Calu3 (cell line): ENCODE data around the gene FAM20C. TPM values are rescaled to one million over a fixed set of nuclear protein-coding genes. Genes with fewer than 3 reads are reported as not detected.
"Not testable (repeated sequence)": the region's sequence is repeated elsewhere in the genome, so short reads cannot be mapped to it uniquely, and the experiment has no call there.

Experiments used
- BruUV-seq: library from RNA; stranded (reverse); fragments of 400-500 nt; replicated peaks from 2 replicates; lab custom pipeline; 2021; lab: Mats Ljungman, UMichigan
- CTCF ChIA-PET: fragments of 300-600 bp; sonication (Branson Sonifier 250); formaldehyde crosslinking; loops from one replicate; lab custom pipeline; 2022; ENCODE audit warnings: antibody characterized with exemption; lab: Charles Lee
- DNase-seq: peaks from one replicate; pipeline ENCODE4 v3.0.0; 2022
- H3K27ac Mint-ChIP-seq: one replicate; pipeline ENCODE4 v1.8.0; 2022; ENCODE audit warnings: mixed read lengths; ENCODE audit not compliant: unreplicated experiment
- H3K27me3 Mint-ChIP-seq: one replicate; pipeline ENCODE4 v1.8.0; 2022; ENCODE audit warnings: mixed read lengths; ENCODE audit not compliant: unreplicated experiment
- H3K36me3 Mint-ChIP-seq: one replicate; pipeline ENCODE4 v1.8.0; 2022; ENCODE audit warnings: mild to moderate bottlenecking, moderate library complexity, mixed read lengths; ENCODE audit not compliant: insufficient read depth, unreplicated experiment
- H3K4me1 Mint-ChIP-seq: one replicate; pipeline ENCODE4 v1.8.0; 2022; ENCODE audit warnings: mild to moderate bottlenecking, low read depth, mixed read lengths; ENCODE audit not compliant: unreplicated experiment
- H3K4me3 Mint-ChIP-seq: one replicate; pipeline ENCODE4 v1.8.0; 2022; ENCODE audit warnings: mild to moderate bottlenecking, low read depth, moderate library complexity, mixed read lengths; ENCODE audit not compliant: unreplicated experiment
- H3K9me3 Mint-ChIP-seq: one replicate; pipeline ENCODE4 v1.8.0; 2022; ENCODE audit warnings: low read depth, mixed read lengths; ENCODE audit not compliant: unreplicated experiment
- intact Hi-C: fragments of 100-400 bp; cut with micrococcal nuclease; formaldehyde crosslinking; loops from one replicate; pipeline ENCODE4 v1.10.0; 2022; ENCODE audit not compliant: unreplicated experiment
- total RNA-seq: library from RNA; stranded (reverse); gene quantifications from 2 replicates; pipeline ENCODE4 v1.2.3, GENCODE V29; 2022
- TF ChIP-seq, protein P1 (sequence below): fragments of 200-600 bp; IDR thresholded peaks from one replicate; pipeline ENCODE4 v1.8.0; 2022; ENCODE audit warnings: antibody characterized with exemption; ENCODE audit not compliant: unreplicated experiment

Gene FAM20C
- total RNA-seq, 1 experiment from 2014 or later, result 9.1 TPM

DNA sequence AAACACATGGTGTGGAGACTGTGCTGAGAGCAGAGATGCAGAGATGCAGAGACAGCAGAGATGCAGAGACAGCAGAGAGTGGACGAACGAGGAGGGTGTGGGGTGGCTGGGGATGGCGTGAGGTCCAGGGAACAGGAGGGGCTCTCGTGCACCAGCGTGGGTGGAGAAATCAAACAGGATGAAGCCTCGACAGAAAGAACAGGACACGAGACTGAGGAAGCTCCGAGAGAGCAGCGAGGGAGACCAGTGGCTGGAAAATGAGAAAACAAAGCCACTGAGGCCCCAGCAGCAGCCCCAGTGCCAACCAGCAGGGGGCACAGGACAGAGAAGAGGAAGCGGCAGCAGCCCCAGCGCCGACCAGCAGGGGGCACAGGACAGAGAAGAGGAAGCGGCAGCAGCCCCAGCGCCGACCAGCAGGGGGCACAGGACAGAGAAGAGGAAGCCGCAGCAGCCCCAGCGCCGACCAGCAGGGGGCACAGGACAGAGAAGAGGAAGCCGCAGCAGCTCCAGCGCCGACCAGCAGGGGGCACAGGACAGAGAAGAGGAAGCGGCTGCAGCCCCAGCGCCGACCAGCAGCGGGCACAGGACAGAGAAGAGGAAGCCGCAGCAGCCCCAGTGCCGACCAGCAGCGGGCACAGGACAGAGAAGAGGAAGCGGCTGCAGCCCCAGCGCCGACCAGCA is 70.4 kb downstream of the FAM20C start:
- BruUV-seq, CTCF ChIA-PET, intact Hi-C loops, H3K4me3 Mint-ChIP-seq: not testable (repeated sequence)
- Mint-ChIP-seq H3K27me3 (peaks cover 52% of the 10 kb centered on the region), H3K36me3 (peaks cover 21% of the 10 kb centered on the region), H3K27ac (peak overlapping the region; percentile 76), H3K4me1 (peaks cover 23% of the 10 kb centered on the region), H3K9me3 (peaks cover 19% of the 10 kb centered on the region)
- TF ChIP-seq, protein P1, sequence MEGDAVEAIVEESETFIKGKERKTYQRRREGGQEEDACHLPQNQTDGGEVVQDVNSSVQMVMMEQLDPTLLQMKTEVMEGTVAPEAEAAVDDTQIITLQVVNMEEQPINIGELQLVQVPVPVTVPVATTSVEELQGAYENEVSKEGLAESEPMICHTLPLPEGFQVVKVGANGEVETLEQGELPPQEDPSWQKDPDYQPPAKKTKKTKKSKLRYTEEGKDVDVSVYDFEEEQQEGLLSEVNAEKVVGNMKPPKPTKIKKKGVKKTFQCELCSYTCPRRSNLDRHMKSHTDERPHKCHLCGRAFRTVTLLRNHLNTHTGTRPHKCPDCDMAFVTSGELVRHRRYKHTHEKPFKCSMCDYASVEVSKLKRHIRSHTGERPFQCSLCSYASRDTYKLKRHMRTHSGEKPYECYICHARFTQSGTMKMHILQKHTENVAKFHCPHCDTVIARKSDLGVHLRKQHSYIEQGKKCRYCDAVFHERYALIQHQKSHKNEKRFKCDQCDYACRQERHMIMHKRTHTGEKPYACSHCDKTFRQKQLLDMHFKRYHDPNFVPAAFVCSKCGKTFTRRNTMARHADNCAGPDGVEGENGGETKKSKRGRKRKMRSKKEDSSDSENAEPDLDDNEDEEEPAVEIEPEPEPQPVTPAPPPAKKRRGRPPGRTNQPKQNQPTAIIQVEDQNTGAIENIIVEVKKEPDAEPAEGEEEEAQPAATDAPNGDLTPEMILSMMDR, result peak; percentile 16
- DNase-seq, result peak; percentile 36

DNA sequence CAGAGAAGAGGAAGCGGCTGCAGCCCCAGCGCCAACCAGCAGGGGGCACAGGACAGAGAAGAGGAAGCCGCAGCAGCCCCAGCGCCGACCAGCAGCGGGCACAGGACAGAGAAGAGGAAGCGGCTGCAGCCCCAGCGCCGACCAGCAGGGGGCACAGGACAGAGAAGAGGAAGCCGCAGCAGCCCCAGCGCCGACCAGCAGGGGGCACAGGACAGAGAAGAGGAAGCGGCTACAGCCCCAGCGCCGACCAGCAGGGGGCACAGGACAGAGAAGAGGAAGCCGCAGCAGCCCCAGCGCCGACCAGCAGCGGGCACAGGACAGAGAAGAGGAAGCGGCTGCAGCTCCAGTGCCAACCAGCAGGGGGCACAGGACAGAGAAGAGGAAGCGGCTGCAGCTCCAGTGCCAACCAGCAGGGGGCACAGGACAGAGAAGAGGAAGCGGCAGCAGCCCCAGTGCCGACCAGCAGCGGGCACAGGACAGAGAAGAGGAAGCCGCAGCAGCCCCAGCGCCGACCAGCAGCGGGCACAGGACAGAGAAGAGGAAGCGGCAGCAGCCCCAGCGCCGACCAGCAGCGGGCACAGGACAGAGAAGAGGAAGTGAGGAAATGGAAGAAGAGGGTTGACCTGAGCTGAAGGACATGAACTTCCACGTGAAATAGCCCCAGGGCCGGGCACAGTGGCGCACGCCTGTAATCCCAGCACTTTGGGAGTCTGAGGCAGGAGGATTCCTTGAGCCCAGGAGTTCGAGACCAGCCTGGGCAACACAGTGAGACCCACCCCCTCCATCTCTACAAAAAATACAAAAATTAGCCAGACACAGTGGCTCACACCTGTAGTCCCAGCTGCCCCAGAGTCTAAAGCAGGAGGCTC is 71.3 kb downstream of the FAM20C start:
- intact Hi-C loops, DNase-seq, BruUV-seq: not testable (repeated sequence)
- TF ChIP-seq, protein P1, result peak; percentile 85
- Mint-ChIP-seq H3K27me3 (peaks cover 61% of the 10 kb centered on the region), H3K4me1 (peaks cover 23% of the 10 kb centered on the region), H3K9me3 (peaks cover 19% of the 10 kb centered on the region), H3K27ac (peak overlapping the region; percentile 10), H3K36me3 (peaks cover 13% of the 10 kb centered on the region), H3K4me3 (peak overlapping the region; percentile 36)
- CTCF ChIA-PET, result interaction anchor here (0.5 to 1.3 kb wide), 6 partner anchors 12 to 240 kb away, joined by 3 to 6 read pairs (median 3); no protein-coding TSS in a partner anchor

DNA sequence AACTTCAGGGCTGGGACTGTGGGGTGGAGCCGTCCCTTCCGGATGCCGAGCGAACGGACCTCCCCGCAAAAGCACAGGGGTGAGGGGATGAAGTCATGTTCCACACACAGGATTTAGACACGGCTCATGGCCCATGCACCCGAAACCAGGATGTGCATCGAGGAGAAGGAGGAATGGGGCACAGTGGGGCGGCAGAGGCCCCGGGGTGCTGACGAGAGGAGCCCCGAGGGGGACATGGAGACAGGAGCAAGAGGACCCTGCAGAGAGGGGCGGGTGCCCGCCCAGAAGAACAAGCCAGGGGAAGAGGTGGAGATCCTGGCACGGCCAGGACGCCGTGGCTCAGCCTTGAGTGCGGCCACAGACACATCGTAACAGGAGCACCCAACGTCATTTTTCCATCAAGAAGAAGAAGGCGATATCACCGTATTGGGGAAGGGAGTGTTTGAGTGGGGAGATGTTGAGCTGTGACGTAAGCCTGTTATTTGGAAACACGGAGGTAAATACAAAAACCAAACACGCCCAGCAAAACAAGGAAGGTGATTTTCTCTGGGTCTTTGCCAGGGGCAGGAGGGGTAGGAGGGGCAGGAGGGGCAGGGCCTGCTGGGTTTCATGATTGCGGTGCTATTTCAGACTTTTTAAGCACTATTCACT is 72.3 kb downstream of the FAM20C start:
- peak overlapping the region; percentile 10 for H3K27ac Mint-ChIP-seq
- no TSS peak for BruUV-seq
- DNase-seq, result peak; percentile 63
- peaks cover 23% of the 10 kb centered on the region for H3K4me1 Mint-ChIP-seq
- H3K27me3 Mint-ChIP-seq, result peaks cover 71% of the 10 kb centered on the region
- H3K4me3 Mint-ChIP-seq, result peak overlapping the region; percentile 36
- CTCF ChIA-PET, result interaction anchor here (0.5 to 3.6 kb wide), 6 partner anchors 11 to 239 kb away, joined by 3 to 14 read pairs (median 4); no protein-coding TSS in a partner anchor
- H3K9me3 Mint-ChIP-seq, result peaks cover 14% of the 10 kb centered on the region
- H3K36me3 Mint-ChIP-seq, result peaks cover 12% of the 10 kb centered on the region
- TF ChIP-seq, protein P1, result no peak
- intact Hi-C loops, result no loop called here
